ENCODE data around the gene TFDP2.

Gene TFDP2

GRCh38 chr3:142148792-142149672 lies at the start of gene TFDP2:
Gene TFDP2, minus strand, starts transcription at chr3:142149544. Its CDS starts 47,795 bp downstream, at chr3:142101749.
- peak within 1 kb of the TSS; percentile 75 for H3K27ac ChIP-seq (ENCODE audit: low read length)
- peaks cover 11 to 31% of the 10 kb centered on the region in 2 donors for H3K4me1 ChIP-seq (ENCODE audit: control insufficient read depth in 1 of 2, insufficient read depth in 2 of 2, low read length in 2 of 2)
- H3K36me3 ChIP-seq (ENCODE audit: control insufficient read depth in 1 of 2, insufficient read depth in 2 of 2, low read length in 2 of 2): no peaks in the 10 kb centered on the region
- H3K9me3 ChIP-seq (ENCODE audit: control insufficient read depth in 1 of 2, low read length in 2 of 2): no peaks in the 10 kb centered on the region
- H3K4me3 ChIP-seq (ENCODE audit: low read depth in 1 of 2, low read length in 2 of 2): peak within 1 kb of the TSS; percentile 68 to 93
- H3K27me3 ChIP-seq (ENCODE audit: low read depth, low read length): no peaks in the 10 kb centered on the region

- Histone ChIP-seq H3K4me3 (ENCODE audit: low read depth in 1 of 2, low read length in 2 of 2) (no peak overlapping the region), H3K4me1 (ENCODE audit: control insufficient read depth in 1 of 2, insufficient read depth in 2 of 2, low read length in 2 of 2) (peaks cover 0 to 4% of the 10 kb centered on the region in 2 donors), H3K27ac (ENCODE audit: low read length) (no peak overlapping the region)
Measured at GRCh38 chr3:142188846-142189245, 39.5 kb upstream of the TFDP2 start.

GRCh38 chr3:142180761-142181362 lies 31.5 kb upstream of the TFDP2 start:
- Histone ChIP-seq H3K36me3 (ENCODE audit: control insufficient read depth in 1 of 2, insufficient read depth in 2 of 2, low read length in 2 of 2) (peaks cover 16 to 24% of the 10 kb centered on the region in 2 donors), H3K27me3 (ENCODE audit: low read depth, low read length) (no peaks in the 10 kb centered on the region)

More at GRCh38 chr3:142188846-142189245, 39.5 kb upstream of the TFDP2 start:
- H3K9me3 ChIP-seq (ENCODE audit: control insufficient read depth in 1 of 2, low read length in 2 of 2): no peaks in the 10 kb centered on the region
- H3K27me3 ChIP-seq (ENCODE audit: low read depth, low read length): no peaks in the 10 kb centered on the region
- H3K36me3 ChIP-seq (ENCODE audit: control insufficient read depth in 1 of 2, insufficient read depth in 2 of 2, low read length in 2 of 2): peaks cover 8% of the 10 kb centered on the region in 2 donors

GRCh38 chr3:142175478-142175877 lies 26.1 kb upstream of the TFDP2 start:
- no peak overlapping the region for H3K27ac ChIP-seq (ENCODE audit: low read length)
- H3K4me3 ChIP-seq (ENCODE audit: low read depth in 1 of 2, low read length in 2 of 2): no peak overlapping the region
- H3K27me3 ChIP-seq (ENCODE audit: low read depth, low read length): no peaks in the 10 kb centered on the region
- no peaks in the 10 kb centered on the region for H3K4me1 ChIP-seq (ENCODE audit: control insufficient read depth in 1 of 2, insufficient read depth in 2 of 2, low read length in 2 of 2)
- H3K36me3 ChIP-seq (ENCODE audit: control insufficient read depth in 1 of 2, insufficient read depth in 2 of 2, low read length in 2 of 2): peaks cover 1 to 42% of the 10 kb centered on the region in 2 donors
- no peaks in the 10 kb centered on the region for H3K9me3 ChIP-seq (ENCODE audit: control insufficient read depth in 1 of 2, low read length in 2 of 2)

More at GRCh38 chr3:142180761-142181362, 31.5 kb upstream of the TFDP2 start:
- Histone ChIP-seq H3K27ac (ENCODE audit: low read length) (no peak overlapping the region), H3K4me3 (ENCODE audit: low read depth in 1 of 2, low read length in 2 of 2) (no peak overlapping the region), H3K4me1 (ENCODE audit: control insufficient read depth in 1 of 2, insufficient read depth in 2 of 2, low read length in 2 of 2) (no peaks in the 10 kb centered on the region), H3K9me3 (ENCODE audit: control insufficient read depth in 1 of 2, low read length in 2 of 2) (no peaks in the 10 kb centered on the region)

- H3K36me3 ChIP-seq (ENCODE audit: control insufficient read depth in 1 of 2, insufficient read depth in 2 of 2, low read length in 2 of 2): peaks cover 5 to 44% of the 10 kb centered on the region in 2 donors
- H3K4me1 ChIP-seq (ENCODE audit: control insufficient read depth in 1 of 2, insufficient read depth in 2 of 2, low read length in 2 of 2): no peaks in the 10 kb centered on the region
- no peak overlapping the region for H3K27ac ChIP-seq (ENCODE audit: low read length)
- H3K27me3 ChIP-seq (ENCODE audit: low read depth, low read length): no peaks in the 10 kb centered on the region
- H3K4me3 ChIP-seq (ENCODE audit: low read depth in 1 of 2, low read length in 2 of 2): no peak overlapping the region
- H3K9me3 ChIP-seq (ENCODE audit: control insufficient read depth in 1 of 2, low read length in 2 of 2): no peaks in the 10 kb centered on the region
Measured at GRCh38 chr3:142174559-142174958, 25.2 kb upstream of the TFDP2 start.

GRCh38 chr3:142168514-142168913 lies 19.2 kb upstream of the TFDP2 start:
- Histone ChIP-seq H3K27me3 (ENCODE audit: low read depth, low read length) (no peaks in the 10 kb centered on the region), H3K9me3 (ENCODE audit: control insufficient read depth in 1 of 2, low read length in 2 of 2) (no peaks in the 10 kb centered on the region), H3K36me3 (ENCODE audit: control insufficient read depth in 1 of 2, insufficient read depth in 2 of 2, low read length in 2 of 2) (peaks cover 29 to 41% of the 10 kb centered on the region in 2 donors), H3K4me3 (ENCODE audit: low read depth in 1 of 2, low read length in 2 of 2) (no peak overlapping the region), H3K4me1 (ENCODE audit: control insufficient read depth in 1 of 2, insufficient read depth in 2 of 2, low read length in 2 of 2) (no peaks in the 10 kb centered on the region), H3K27ac (ENCODE audit: low read length) (no peak overlapping the region)

GRCh38 chr3:142165194-142165593 lies 15.8 kb upstream of the TFDP2 start:
- Histone ChIP-seq H3K27ac (ENCODE audit: low read length) (no peak overlapping the region), H3K4me1 (ENCODE audit: control insufficient read depth in 1 of 2, insufficient read depth in 2 of 2, low read length in 2 of 2) (no peaks in the 10 kb centered on the region), H3K27me3 (ENCODE audit: low read depth, low read length) (no peaks in the 10 kb centered on the region), H3K36me3 (ENCODE audit: control insufficient read depth in 1 of 2, insufficient read depth in 2 of 2, low read length in 2 of 2) (peaks cover 29 to 41% of the 10 kb centered on the region in 2 donors), H3K4me3 (ENCODE audit: low read depth in 1 of 2, low read length in 2 of 2) (no peak overlapping the region), H3K9me3 (ENCODE audit: control insufficient read depth in 1 of 2, low read length in 2 of 2) (no peaks in the 10 kb centered on the region)

- H3K27me3 ChIP-seq (ENCODE audit: low read depth, low read length): no peaks in the 10 kb centered on the region
- H3K36me3 ChIP-seq (ENCODE audit: control insufficient read depth in 1 of 2, insufficient read depth in 2 of 2, low read length in 2 of 2): peaks cover 3 to 15% of the 10 kb centered on the region in 2 donors
- H3K4me3 ChIP-seq (ENCODE audit: low read depth in 1 of 2, low read length in 2 of 2): no peak overlapping the region
- H3K9me3 ChIP-seq (ENCODE audit: control insufficient read depth in 1 of 2, low read length in 2 of 2): no peaks in the 10 kb centered on the region
- H3K27ac ChIP-seq (ENCODE audit: low read length): no peak overlapping the region
- no peaks in the 10 kb centered on the region for H3K4me1 ChIP-seq (ENCODE audit: control insufficient read depth in 1 of 2, insufficient read depth in 2 of 2, low read length in 2 of 2)
Measured at GRCh38 chr3:142159083-142159740, 9.9 kb upstream of the TFDP2 start.

- no peaks in the 10 kb centered on the region for H3K9me3 ChIP-seq (ENCODE audit: control insufficient read depth in 1 of 2, low read length in 2 of 2)
- no peaks in the 10 kb centered on the region for H3K27me3 ChIP-seq (ENCODE audit: low read depth, low read length)
- H3K4me1 ChIP-seq (ENCODE audit: control insufficient read depth in 1 of 2, insufficient read depth in 2 of 2, low read length in 2 of 2): no peaks in the 10 kb centered on the region
- H3K4me3 ChIP-seq (ENCODE audit: low read depth in 1 of 2, low read length in 2 of 2): no peak overlapping the region
- no peaks in the 10 kb centered on the region for H3K36me3 ChIP-seq (ENCODE audit: control insufficient read depth in 1 of 2, insufficient read depth in 2 of 2, low read length in 2 of 2)
- no peak overlapping the region for H3K27ac ChIP-seq (ENCODE audit: low read length)
Measured at GRCh38 chr3:142154186-142154585, 4.8 kb upstream of the TFDP2 start.

GRCh38 chr3:142152384-142152783 lies 3.0 kb upstream of the TFDP2 start:
- H3K27ac ChIP-seq (ENCODE audit: low read length): no peak overlapping the region
- no peak overlapping the region for H3K4me3 ChIP-seq (ENCODE audit: low read depth in 1 of 2, low read length in 2 of 2)
- H3K27me3 ChIP-seq (ENCODE audit: low read depth, low read length): no peaks in the 10 kb centered on the region
- no peaks in the 10 kb centered on the region for H3K36me3 ChIP-seq (ENCODE audit: control insufficient read depth in 1 of 2, insufficient read depth in 2 of 2, low read length in 2 of 2)
- H3K4me1 ChIP-seq (ENCODE audit: control insufficient read depth in 1 of 2, insufficient read depth in 2 of 2, low read length in 2 of 2): peaks cover 7 to 10% of the 10 kb centered on the region in 2 donors
- H3K9me3 ChIP-seq (ENCODE audit: control insufficient read depth in 1 of 2, low read length in 2 of 2): no peaks in the 10 kb centered on the region

GRCh38 chr3:142151828-142152227 lies 2.5 kb upstream of the TFDP2 start:
- H3K27ac ChIP-seq (ENCODE audit: low read length): no peak overlapping the region
- no peaks in the 10 kb centered on the region for H3K36me3 ChIP-seq (ENCODE audit: control insufficient read depth in 1 of 2, insufficient read depth in 2 of 2, low read length in 2 of 2)
- peaks cover 11 to 15% of the 10 kb centered on the region in 2 donors for H3K4me1 ChIP-seq (ENCODE audit: control insufficient read depth in 1 of 2, insufficient read depth in 2 of 2, low read length in 2 of 2)
- H3K27me3 ChIP-seq (ENCODE audit: low read depth, low read length): no peaks in the 10 kb centered on the region
- H3K4me3 ChIP-seq (ENCODE audit: low read depth in 1 of 2, low read length in 2 of 2): no peak overlapping the region
- H3K9me3 ChIP-seq (ENCODE audit: control insufficient read depth in 1 of 2, low read length in 2 of 2): no peaks in the 10 kb centered on the region

Data from muscle layer of duodenum (tissue), 2 donors.